Rectal smooth muscle tissue (tissue), 1 donor: ENCODE data around the gene TSEN54.
"Not testable (repeated sequence)": the region's sequence is repeated elsewhere in the genome, so short reads cannot be mapped to it uniquely, and the experiment has no call there.

Experiments
- H3K27ac ChIP-seq: one replicate; pipeline ENCODE4 v1.7.0; 2013; ENCODE audit warnings: low read depth, low read length, inconsistent platforms
- H3K27me3 ChIP-seq: one replicate; pipeline ENCODE4 v1.7.0; 2013; ENCODE audit warnings: low read length; ENCODE audit not compliant: control insufficient read depth, insufficient read depth
- H3K36me3 ChIP-seq: one replicate; pipeline ENCODE4 v1.7.0; 2013; ENCODE audit warnings: low read length; ENCODE audit not compliant: control insufficient read depth, insufficient read depth
- H3K4me1 ChIP-seq: one replicate; pipeline ENCODE4 v1.7.0; 2013; ENCODE audit warnings: low read length; ENCODE audit not compliant: control insufficient read depth, insufficient read depth
- H3K4me3 ChIP-seq: one replicate; pipeline ENCODE4 v1.7.0; 2013; ENCODE audit warnings: low read length
- H3K9ac ChIP-seq: one replicate; pipeline ENCODE4 v1.7.0; 2013; ENCODE audit warnings: low read length

The TSEN54 gene

DNA sequence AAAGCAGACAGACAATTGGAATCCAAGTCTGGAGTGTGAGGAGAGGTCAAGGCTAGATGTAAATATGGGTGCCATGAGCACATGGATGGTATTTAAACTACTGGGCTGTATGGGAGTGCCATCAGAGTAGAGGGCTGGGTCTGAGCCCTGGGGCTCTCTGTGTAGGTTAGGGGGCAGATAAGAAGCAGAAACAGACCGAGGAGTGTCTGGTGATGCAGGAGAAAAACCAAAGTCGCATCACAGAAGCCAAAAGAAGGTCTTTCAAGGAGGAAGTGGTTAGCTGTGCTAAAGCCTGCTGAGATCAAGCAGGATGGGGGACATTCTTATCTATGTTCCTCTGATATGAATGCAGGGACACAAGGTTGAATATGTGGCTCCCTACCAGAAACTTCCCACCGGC lies 1.9 kb downstream of the TSEN54 start:
- Histone ChIP-seq H3K9ac (no peak overlapping the region), H3K36me3 (no peaks in the 10 kb centered on the region), H3K27ac (no peak overlapping the region), H3K4me3 (no peak overlapping the region), H3K27me3 (no peaks in the 10 kb centered on the region), H3K4me1 (peaks cover 14% of the 10 kb centered on the region)

- Histone ChIP-seq H3K27ac (no peak overlapping the region), H3K4me1 (peaks cover 6% of the 10 kb centered on the region), H3K4me3 (no peak overlapping the region), H3K27me3 (no peaks in the 10 kb centered on the region), H3K36me3 (no peaks in the 10 kb centered on the region), H3K9ac (no peak overlapping the region)
These were observed 2.7 kb downstream of the TSEN54 start for GRCh38 chr17:75518983-75519537.

DNA sequence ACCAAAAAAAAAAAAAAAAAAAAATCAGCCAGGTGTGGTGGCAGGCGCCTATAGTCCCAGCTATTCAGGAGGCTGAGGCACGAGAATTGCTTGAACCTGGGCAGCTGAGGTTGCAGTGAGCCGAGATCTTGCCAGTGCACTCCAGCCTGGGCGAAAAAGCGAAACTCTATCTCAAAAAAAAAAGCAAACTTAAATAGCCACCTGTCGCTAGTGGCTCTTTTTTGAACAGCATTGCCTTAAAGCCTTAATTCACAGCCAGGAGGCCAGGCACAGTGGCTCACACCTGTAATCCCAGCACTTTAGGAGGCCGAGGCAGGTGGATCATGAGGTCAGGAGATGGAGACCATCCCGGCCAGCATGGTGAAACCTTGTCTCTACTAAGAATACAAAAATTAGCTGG lies 4.1 kb downstream of the TSEN54 start:
- H3K4me1 ChIP-seq, H3K36me3 ChIP-seq, H3K9ac ChIP-seq, H3K4me3 ChIP-seq, H3K27ac ChIP-seq, H3K27me3 ChIP-seq: not testable (repeated sequence)

- H3K27me3 ChIP-seq = no peaks in the 10 kb centered on the region
- peaks cover 6% of the 10 kb centered on the region for H3K4me1 ChIP-seq
- H3K4me3 ChIP-seq = no peak overlapping the region
- H3K9ac ChIP-seq = no peak overlapping the region
- H3K27ac ChIP-seq = no peak overlapping the region
- no peaks in the 10 kb centered on the region for H3K36me3 ChIP-seq
These were observed 5.0 kb downstream of the TSEN54 start for GRCh38 chr17:75521290-75521689.

DNA sequence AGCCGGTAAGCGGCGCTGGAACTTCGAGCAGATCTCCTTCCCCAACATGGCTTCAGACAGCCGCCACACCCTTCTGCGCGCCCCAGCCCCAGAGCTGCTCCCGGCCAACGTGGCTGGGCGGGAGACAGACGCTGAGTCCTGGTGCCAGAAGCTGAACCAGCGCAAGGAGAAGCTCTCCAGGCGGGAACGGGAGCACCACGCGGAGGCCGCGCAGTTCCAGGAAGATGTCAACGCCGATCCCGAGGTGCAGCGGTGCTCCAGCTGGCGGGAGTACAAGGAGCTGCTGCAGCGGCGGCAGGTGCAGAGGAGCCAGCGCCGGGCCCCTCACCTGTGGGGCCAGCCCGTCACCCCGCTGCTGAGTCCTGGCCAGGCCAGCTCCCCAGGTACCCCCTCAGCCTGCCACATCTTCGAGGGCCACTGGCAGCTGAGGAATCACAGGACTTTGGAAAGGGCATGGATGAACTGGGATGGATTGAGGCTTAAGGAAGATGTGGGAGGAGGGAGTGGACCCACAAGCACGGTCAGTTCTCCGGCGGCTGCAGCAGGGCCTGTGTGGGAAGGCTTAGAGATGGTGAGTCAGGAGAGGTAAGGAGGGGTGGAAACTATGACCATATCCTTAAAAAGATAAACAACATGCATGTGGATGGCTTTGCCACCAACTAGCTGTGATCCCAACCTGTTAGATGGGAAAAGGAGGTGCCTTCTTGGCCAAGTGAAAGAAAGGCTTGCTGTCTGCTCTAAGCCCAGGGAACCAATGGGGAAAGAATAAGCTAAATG lies 5.8 kb downstream of the TSEN54 start:
- Histone ChIP-seq H3K27ac (no peak overlapping the region), H3K36me3 (no peaks in the 10 kb centered on the region), H3K27me3 (no peaks in the 10 kb centered on the region), H3K4me3 (no peak overlapping the region), H3K9ac (no peak overlapping the region), H3K4me1 (peaks cover 6% of the 10 kb centered on the region)

DNA sequence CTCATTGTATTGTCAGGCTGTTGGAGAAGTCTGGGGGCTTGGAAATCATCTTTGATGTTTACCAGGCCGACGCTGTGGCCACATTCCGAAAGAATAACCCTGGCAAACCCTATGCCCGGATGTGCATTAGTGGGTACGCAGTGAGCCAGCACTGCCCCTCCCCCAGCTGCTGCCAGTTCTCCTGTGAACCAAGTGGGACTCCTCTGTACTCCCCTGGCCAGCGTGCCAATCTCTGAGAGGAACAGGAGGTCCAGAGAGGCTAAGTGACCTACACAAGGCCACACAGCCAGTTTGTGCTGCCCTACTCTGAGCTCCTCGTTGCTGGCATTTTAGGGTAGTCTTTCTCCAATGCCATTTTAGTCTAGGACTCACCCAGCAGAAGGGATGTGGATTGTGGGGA lies 7.3 kb downstream of the TSEN54 start:
- no peak overlapping the region for H3K27ac ChIP-seq
- no peak overlapping the region for H3K9ac ChIP-seq
- peaks cover 2% of the 10 kb centered on the region for H3K4me1 ChIP-seq
- no peaks in the 10 kb centered on the region for H3K27me3 ChIP-seq
- H3K36me3 ChIP-seq = no peaks in the 10 kb centered on the region
- H3K4me3 ChIP-seq = no peak overlapping the region

DNA sequence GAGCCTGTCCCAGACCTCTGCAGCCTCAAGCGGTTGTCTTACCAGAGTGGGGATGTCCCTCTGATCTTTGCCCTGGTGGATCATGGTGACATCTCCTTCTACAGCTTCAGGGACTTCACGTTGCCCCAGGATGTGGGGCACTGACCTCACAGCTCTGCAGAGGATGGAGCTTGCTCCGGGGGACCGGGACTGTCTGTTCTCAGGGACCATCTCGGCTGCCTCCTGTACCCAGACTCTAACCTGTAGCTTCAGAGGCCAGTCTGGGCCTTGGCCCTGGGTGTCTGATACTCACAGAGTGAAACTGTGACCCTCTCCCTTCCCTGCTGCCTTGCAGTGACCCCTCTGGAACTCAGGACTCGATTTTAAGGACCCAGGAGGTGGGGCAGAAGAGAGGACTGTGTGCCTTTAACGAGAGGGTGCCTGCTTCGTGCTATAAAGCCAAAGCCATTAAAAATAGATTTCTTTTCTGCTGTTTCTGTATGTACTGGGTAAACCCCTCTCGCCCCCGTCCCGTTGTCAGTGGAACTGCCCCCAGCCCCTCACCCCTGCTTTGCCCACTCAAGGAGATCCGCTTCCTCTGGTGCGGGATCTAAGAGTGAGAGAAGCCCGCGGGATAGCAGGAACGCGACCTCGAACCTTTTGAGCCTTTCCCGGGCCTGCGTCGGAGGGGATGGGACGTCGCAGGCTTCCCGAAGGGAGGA lies 8.1 kb downstream of the TSEN54 start:
- Histone ChIP-seq H3K4me3 (peak overlapping the region; percentile 77), H3K4me1 (peaks cover 2% of the 10 kb centered on the region), H3K27ac (no peak overlapping the region), H3K36me3 (no peaks in the 10 kb centered on the region), H3K9ac (no peak overlapping the region), H3K27me3 (no peaks in the 10 kb centered on the region)

DNA sequence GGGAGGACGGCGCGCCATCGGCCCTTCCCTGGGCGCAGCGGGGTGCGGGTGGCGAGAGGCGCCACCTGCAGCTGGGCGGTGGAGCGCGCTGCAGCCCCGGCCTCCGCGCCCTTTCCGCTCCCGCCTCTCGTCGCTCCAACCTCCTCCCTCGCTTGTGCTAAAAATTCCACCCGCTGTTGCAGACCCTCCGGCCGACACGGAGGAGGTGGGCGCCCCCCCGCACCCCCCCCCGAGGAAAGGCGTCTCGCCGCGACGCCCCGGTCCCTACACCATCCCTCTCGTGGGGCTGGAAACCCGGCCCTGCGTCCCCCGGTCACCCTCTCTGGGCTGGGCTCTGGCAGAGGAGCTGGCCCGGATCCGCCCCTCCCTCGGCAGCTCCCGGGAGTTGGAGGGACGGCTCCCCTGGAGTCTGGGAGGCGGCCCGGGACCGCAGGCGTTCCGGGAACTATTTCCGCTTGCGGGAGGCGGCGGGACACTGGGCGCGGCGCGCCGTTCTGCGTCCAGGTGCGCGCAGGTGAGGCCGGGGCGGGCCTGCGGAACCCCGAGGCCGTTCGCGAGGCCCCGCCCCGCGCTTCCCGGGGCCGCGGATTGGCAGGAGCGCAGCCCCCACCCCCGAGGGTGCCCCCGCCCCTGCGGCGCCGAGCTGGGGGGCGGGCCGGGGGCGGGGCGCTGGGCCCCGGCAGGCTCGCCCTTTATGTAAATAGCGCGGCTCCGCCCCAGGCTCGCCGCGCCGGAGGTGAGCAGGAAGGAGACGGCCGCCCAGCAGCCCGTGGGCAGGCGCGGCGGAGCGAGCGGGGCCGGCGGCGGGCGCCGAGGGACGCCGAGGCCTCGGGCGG lies 8.9 kb downstream of the TSEN54 start, which contains the start of gene LLGL2:
TSS of gene LLGL2 (plus strand) at position 728 of the 836 bp plus-strand sequence. CDS start 17,730 bp downstream, outside the sequence.
- Histone ChIP-seq H3K4me1 (peaks cover 2% of the 10 kb centered on the region), H3K27ac (no peak within 1 kb of the TSS), H3K36me3 (no peaks in the 10 kb centered on the region), H3K9ac (peak within 1 kb of the TSS; percentile 51), H3K4me3 (peak within 1 kb of the TSS; percentile 77), H3K27me3 (no peaks in the 10 kb centered on the region)

DNA sequence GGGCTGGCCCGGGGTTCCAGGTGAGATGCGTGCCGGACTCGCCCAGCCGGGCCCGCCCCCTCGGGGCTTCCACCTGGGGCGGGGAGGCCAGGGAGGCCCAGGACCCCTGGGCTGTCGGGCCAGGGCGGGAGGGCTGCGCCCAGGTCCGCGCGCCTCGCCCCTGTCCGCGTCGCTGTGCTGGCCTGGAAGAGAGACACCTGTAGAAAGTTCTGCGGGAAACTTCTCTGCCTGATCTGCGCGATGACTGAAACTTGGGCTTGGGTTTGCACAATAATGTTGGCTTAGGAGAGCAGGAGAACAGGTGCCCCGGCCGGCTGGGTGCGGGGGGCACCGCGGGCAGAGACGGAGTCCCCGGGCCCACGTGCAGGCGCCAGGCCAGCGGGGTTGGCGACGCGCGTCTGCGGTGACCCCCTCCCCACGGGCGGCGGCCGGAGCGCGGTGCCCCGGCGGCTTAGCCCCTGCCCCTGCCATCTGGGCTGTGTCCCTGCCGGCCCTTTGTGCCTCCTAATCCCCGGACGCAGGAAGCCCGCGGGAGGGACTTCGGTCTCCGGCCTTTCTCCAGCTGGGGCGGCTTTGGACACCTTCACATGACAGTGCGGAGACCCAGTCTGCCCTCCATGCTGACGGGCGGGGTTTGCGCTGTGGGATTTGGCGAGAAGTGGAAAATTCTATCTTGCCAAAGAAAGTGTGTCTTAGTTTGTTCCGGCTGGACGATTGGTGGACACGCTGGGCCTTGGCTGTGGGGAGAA lies 9.7 kb downstream of the TSEN54 start:
- no peaks in the 10 kb centered on the region for H3K27me3 ChIP-seq
- peak overlapping the region; percentile 77 for H3K4me3 ChIP-seq
- H3K27ac ChIP-seq = no peak overlapping the region
- no peaks in the 10 kb centered on the region for H3K36me3 ChIP-seq
- H3K4me1 ChIP-seq = peaks cover 2% of the 10 kb centered on the region
- peak overlapping the region; percentile 51 for H3K9ac ChIP-seq

DNA sequence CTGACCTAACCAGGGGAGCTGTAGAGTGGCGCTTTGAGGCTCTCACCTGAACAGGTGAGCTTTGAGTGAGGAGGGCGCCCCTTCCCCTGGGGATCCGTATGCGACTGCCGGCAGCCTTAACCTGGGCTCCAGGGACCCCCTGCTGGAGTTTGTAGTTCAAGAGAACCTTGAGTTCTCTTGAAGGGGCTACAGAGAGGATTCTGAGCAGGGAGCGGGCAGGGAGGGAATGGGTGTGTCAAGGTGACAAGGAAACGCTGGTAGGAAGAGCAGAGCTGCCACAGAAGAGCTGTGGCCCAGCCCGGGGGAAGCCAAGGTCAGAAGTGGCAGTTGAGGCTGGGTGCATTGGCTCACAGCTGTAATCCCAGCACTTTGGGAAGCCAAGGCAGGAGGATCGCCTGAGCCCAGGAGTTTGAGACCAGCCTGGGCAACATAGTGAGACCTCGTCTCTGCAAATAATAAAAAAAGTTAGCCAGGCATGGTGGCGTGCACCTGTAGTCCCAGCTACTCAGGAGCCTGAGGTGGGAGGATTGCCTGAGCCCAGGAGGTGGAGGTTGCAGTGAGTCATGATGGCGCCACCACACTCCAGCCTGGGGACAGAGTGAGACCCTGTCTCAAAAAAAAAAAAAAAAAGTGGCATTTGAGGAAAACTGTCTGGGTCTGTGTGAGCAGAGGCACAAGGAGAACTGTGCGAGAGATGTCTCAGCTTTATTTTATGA lies 10.4 kb downstream of the TSEN54 start:
- no peak overlapping the region for H3K27ac ChIP-seq
- peak overlapping the region; percentile 51 for H3K9ac ChIP-seq
- H3K4me3 ChIP-seq = peak overlapping the region; percentile 77
- no peaks in the 10 kb centered on the region for H3K36me3 ChIP-seq
- H3K27me3 ChIP-seq = no peaks in the 10 kb centered on the region
- H3K4me1 ChIP-seq = peaks cover 2% of the 10 kb centered on the region
